Neuron (in vitro differentiated cells): ENCODE measurements around the gene PAPLN.

Experiments
- H2AFZ ChIP-seq: one replicate; pipeline ENCODE4 v1.6.1; 2013; ENCODE audit warnings: low read depth, mild to moderate bottlenecking, inconsistent platforms, low read length, moderate library complexity
- H3K27me3 ChIP-seq: one replicate; pipeline ENCODE4 v1.6.1; 2013; ENCODE audit warnings: low read length; ENCODE audit not compliant: insufficient read depth
- H3K36me3 ChIP-seq: one replicate; pipeline ENCODE4 v1.6.1; 2013; ENCODE audit warnings: low read length; ENCODE audit not compliant: insufficient read depth
- H3K4me1 ChIP-seq: one replicate; pipeline ENCODE4 v1.6.1; 2013; ENCODE audit warnings: low read length; ENCODE audit not compliant: insufficient read depth
- H3K4me3 ChIP-seq: 2 replicates; pipeline ENCODE4 v1.5.1; 2013; ENCODE audit warnings: mild to moderate bottlenecking, low read length, moderate library complexity
- H3K9me3 ChIP-seq: one replicate; pipeline ENCODE4 v1.6.1; 2013; ENCODE audit warnings: low read length

PAPLN gene

DNA sequence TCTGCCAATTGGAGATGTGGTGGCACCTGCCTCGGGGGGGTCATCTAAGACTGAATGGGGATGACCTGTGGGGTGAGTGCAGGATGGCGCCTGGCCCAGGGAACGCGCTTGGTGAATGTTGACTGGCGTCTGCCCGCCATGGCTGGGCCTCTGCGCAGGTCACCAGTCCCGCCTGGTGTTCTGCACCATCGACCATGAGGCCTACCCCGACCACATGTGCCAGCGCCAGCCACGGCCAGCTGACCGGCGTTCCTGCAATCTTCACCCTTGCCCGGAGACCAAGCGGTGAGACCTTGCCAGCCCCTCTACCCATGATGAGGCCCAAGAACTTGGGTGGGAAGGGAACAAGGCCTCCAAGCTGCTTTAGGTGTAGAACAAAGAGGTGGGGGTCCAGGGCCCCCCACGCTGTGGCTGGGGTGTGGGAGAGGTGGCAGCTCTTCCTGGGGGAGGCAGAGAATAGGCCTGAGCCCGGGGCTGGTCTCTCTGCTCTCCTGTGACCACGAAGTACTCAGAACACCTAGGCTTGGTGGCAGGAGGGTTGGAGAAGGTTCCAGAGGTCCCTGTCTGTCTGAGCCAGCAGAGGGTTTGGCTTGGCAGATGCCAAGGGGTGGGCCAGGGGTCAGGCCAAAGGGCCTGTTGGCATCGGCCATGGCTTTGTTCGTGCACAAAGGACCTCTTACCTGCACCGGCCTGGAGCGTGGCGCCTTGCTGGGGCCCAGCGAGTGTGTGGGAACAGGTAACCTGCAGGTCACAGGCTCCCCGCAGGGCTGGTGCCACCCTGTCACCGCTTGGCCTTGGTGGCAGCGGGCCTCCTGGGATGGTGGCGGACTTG is 15.4 kb downstream of the PAPLN start:
- no peak overlapping the region for H2AFZ ChIP-seq
- no peaks in the 10 kb centered on the region for H3K27me3 ChIP-seq
- H3K36me3 ChIP-seq = no peaks in the 10 kb centered on the region
- H3K4me3 ChIP-seq = no peak overlapping the region
- no peaks in the 10 kb centered on the region for H3K4me1 ChIP-seq
- no peaks in the 10 kb centered on the region for H3K9me3 ChIP-seq

DNA sequence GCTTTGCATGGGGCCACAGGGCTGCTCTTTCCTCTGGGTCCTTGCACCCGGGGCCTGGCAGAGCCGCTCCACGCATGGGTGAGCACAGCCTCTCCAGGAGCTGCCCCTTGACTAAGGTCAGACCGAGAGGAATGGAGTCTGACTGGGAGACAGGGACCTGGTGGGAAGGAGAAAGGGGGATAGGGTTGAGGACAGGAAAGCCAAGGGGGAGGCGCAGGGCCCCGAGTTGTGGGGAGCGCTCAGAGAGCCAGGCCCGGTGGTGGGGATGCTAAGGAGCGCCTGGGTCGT is 16.0 kb downstream of the PAPLN start:
- no peaks in the 10 kb centered on the region for H3K4me1 ChIP-seq

DNA sequence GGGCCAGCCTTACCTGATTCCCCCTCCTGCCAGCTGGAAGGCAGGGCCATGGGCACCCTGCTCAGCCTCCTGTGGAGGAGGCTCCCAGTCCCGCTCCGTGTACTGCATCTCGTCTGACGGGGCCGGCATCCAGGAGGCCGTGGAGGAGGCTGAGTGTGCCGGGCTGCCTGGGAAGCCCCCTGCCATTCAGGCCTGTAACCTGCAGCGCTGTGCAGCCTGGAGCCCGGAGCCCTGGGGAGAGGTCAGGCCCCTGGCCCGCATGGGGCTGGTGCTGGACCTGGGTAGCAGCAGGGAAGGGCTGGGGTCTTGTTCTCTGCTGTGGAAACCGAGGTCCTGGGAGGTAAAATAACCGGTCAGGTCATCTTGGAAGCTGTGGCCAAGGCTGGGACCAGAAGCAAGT is 16.4 kb downstream of the PAPLN start:
- Histone ChIP-seq H3K27me3 (no peaks in the 10 kb centered on the region), H3K4me1 (no peaks in the 10 kb centered on the region), H2AFZ (no peak overlapping the region), H3K9me3 (no peaks in the 10 kb centered on the region), H3K36me3 (no peaks in the 10 kb centered on the region), H3K4me3 (no peak overlapping the region)

More for the DNA sequence above, 16.0 kb downstream of the PAPLN start:
- Histone ChIP-seq H3K4me3 (no peak overlapping the region), H3K27me3 (no peaks in the 10 kb centered on the region), H2AFZ (no peak overlapping the region), H3K9me3 (no peaks in the 10 kb centered on the region), H3K36me3 (no peaks in the 10 kb centered on the region)

DNA sequence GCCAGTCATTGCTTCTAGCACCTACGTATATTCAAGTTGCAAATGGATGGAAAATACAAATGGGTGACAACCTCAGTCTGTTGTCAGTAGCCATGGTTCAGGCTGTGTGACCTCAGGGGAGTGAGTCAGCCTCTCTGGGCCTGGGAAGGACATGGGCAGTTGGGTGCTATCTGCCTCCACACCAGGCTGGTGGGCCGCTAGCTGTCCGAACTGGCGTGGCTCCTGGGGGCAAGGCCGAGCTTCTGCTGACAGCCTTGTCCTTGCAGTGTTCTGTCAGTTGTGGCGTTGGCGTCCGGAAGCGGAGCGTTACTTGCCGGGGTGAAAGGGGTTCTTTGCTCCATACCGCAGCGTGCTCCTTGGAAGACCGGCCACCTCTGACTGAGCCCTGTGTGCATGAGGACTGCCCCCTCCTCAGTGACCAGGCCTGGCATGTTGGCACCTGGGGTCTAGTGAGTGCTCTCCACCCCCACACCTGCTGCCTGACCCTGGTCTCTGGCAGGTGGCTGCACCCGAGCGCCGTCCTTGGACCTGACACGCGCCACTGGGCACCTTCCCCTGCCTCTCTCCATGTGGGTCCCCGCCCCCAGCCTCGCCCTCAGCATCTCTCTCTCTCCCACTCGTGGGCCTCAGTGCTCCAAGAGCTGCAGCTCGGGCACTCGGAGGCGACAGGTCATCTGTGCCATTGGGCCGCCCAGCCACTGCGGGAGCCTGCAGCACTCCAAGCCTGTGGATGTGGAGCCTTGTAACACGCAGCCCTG is 17.1 kb downstream of the PAPLN start:
- Histone ChIP-seq H3K9me3 (no peaks in the 10 kb centered on the region), H3K4me3 (no peak overlapping the region), H3K27me3 (no peaks in the 10 kb centered on the region), H2AFZ (no peak overlapping the region), H3K4me1 (no peaks in the 10 kb centered on the region), H3K36me3 (no peaks in the 10 kb centered on the region)

DNA sequence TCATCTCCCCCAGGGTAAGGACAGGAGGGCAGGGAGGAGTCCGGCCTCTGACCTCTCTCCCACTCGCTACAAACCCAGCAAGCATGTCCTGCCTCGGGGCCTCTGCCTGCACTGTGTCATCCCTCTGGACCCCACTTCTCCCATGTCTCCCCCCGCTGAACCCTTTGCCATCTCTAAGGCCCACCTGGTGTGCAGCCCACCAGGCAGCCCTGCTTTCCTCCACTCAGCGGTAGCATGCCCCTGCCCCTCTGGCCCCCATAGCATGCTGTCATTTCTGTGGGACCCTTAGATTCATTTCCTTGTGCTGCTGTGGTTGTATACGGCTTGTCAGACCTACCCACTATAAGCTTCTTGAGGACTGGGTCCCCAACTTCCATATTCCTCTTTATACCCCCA is 17.7 kb downstream of the PAPLN start:
- no peaks in the 10 kb centered on the region for H3K27me3 ChIP-seq
- no peaks in the 10 kb centered on the region for H3K36me3 ChIP-seq
- H3K4me3 ChIP-seq = no peak overlapping the region
- H2AFZ ChIP-seq = no peak overlapping the region
- no peaks in the 10 kb centered on the region for H3K4me1 ChIP-seq
- no peaks in the 10 kb centered on the region for H3K9me3 ChIP-seq

DNA sequence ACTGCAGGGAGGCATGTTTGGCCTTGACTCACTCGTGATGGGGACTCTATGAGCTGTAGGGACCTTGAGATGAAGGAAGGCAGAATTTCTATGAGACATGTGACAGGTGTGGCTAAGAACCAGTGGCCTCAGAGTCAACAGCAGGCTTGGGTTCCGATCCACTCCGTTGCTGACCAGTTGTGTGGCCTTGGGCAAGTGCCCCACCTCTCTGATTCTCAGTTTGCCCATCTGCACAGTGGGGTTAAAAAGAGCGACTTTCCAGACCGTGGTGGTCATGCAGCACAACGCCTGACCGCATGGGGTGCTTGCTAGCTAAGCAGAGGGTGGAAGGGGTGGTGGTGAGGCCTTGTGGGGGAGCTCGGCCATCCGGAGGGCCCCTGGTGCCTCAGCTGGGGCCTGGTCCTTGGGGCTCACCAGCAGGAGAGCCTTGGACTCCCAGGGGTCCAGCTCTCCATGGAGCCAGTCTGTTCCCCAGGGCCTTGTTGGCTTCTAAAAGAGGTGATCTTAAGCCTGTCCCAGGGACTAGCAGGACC is 18.5 kb downstream of the PAPLN start:
- no peaks in the 10 kb centered on the region for H3K9me3 ChIP-seq
- H2AFZ ChIP-seq = no peak overlapping the region
- H3K4me3 ChIP-seq = no peak overlapping the region
- H3K27me3 ChIP-seq = no peaks in the 10 kb centered on the region
- peaks cover 6% of the 10 kb centered on the region for H3K4me1 ChIP-seq
- H3K36me3 ChIP-seq = no peaks in the 10 kb centered on the region

DNA sequence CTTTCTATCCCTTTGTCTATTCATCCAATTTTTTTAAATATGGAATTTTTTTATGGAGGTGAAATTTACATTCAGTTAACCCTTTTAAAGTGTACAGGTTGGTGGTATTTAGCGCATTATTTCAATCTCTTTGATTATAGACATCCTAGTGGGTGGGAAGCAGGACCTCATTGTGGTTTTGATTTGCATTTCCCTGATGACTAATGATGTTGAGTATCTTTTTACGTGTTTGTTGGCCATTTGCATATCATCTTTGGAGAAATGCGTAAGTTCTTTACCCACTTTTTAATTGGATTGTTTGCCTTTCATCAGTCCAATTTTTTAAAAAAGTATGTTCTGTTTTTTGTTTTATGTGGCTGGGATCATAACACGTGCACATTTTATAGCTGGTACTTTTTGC is 20.8 kb downstream of the PAPLN start:
- Histone ChIP-seq H3K36me3 (no peaks in the 10 kb centered on the region), H3K9me3 (no peaks in the 10 kb centered on the region), H3K27me3 (no peaks in the 10 kb centered on the region), H2AFZ (no peak overlapping the region), H3K4me1 (peaks cover 17% of the 10 kb centered on the region), H3K4me3 (no peak overlapping the region)

DNA sequence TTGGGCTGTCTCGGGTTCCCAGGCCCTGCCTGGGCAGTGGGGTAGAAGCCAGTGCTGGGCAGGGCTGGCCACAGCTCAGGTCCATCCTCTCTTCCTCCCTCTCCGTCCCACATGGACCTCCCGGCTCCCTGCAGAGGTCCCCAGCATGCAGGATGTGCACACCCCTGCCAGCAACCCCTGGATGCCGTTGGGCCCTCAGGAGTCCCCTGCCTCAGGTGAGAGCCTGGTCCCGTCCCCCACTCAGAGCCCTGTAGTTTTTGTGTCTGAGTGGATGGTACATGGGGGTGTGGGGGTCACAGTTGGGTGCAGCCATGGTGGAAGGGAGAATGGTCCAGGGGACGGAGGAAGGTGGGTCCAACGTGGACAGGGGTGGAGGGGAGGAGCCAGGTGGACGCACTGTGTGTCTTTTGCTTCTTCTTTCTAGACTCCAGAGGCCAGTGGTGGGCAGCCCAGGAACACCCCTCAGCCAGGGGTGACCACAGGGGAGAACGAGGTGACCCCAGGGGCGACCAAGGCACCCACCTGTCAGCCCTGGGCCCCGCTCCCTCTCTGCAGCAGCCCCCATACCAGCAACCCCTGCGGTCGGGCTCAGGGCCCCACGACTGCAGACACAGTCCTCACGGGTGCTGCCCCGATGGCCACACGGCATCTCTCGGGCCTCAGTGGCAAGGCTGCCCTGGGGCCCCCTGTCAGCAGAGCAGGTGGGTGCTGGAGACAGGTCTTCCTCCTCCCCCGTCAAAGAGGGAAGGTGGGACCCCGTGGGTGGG is 21.7 kb downstream of the PAPLN start:
- Histone ChIP-seq H3K27me3 (no peaks in the 10 kb centered on the region), H2AFZ (no peak overlapping the region), H3K4me3 (no peak overlapping the region), H3K36me3 (no peaks in the 10 kb centered on the region), H3K4me1 (peaks cover 17% of the 10 kb centered on the region), H3K9me3 (no peaks in the 10 kb centered on the region)

DNA sequence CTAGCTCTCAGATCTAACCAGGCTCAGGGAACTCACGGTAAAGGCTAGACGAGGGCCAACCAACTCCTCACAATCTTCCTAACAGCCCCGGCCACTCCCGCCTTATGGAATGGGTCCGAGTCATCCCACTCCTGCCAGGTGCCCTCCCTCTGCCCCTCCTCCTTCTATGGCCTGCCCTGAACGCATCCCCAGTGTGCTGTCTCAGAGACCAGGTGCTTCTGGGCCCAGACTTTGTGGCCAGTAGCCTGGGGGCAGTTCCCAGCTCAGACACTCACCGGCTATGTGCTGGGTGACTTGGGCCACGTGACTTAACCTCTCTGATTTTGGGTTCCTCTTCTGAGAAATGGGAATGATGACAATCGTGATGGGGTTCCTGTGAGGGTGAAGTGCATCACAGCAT is 22.5 kb downstream of the PAPLN start:
- Histone ChIP-seq H3K9me3 (no peaks in the 10 kb centered on the region), H3K4me1 (peaks cover 17% of the 10 kb centered on the region), H3K36me3 (no peaks in the 10 kb centered on the region), H3K27me3 (no peaks in the 10 kb centered on the region), H3K4me3 (no peak overlapping the region), H2AFZ (no peak overlapping the region)

DNA sequence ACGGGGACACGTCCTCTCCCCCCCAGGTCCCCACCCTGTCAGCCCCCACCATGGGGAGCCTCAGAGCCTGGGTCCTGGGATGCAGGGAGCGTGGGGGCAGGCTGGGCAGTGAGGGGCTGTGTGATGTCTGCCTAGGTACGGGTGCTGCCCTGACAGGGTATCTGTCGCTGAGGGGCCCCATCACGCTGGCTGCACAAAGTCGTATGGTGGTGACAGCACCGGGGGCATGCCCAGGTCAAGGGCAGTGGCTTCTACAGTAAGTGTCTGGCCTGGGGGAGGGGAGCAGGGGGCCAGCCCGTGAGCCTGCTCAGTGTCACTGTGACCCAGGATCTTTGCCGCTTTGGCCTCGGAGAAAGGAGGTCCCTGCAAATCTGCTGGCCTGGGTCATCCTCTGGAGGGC is 23.3 kb downstream of the PAPLN start:
- Histone ChIP-seq H3K27me3 (no peaks in the 10 kb centered on the region), H3K36me3 (no peaks in the 10 kb centered on the region), H3K4me3 (no peak overlapping the region), H3K9me3 (no peaks in the 10 kb centered on the region), H3K4me1 (peaks cover 17% of the 10 kb centered on the region), H2AFZ (no peak overlapping the region)

DNA sequence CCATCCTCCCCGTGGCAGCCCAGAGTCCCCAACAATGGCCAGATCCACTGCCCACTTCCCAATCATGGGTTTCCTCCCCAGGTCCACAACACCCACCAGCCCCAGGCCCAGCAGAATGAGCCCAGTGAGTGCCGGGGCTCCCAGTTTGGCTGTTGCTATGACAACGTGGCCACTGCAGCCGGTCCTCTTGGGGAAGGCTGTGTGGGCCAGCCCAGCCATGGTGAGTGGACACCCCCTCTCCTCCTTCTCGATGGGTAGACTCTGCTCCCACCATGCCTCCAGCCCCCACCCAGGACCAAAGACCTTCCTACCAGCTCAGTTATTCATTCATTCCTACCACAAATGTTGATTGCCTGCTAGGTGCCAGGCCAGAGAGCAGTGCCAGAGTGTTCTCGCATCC is 23.8 kb downstream of the PAPLN start:
- Histone ChIP-seq H3K4me1 (peaks cover 17% of the 10 kb centered on the region), H3K4me3 (no peak overlapping the region), H2AFZ (no peak overlapping the region), H3K9me3 (no peaks in the 10 kb centered on the region), H3K27me3 (no peaks in the 10 kb centered on the region), H3K36me3 (no peaks in the 10 kb centered on the region)

DNA sequence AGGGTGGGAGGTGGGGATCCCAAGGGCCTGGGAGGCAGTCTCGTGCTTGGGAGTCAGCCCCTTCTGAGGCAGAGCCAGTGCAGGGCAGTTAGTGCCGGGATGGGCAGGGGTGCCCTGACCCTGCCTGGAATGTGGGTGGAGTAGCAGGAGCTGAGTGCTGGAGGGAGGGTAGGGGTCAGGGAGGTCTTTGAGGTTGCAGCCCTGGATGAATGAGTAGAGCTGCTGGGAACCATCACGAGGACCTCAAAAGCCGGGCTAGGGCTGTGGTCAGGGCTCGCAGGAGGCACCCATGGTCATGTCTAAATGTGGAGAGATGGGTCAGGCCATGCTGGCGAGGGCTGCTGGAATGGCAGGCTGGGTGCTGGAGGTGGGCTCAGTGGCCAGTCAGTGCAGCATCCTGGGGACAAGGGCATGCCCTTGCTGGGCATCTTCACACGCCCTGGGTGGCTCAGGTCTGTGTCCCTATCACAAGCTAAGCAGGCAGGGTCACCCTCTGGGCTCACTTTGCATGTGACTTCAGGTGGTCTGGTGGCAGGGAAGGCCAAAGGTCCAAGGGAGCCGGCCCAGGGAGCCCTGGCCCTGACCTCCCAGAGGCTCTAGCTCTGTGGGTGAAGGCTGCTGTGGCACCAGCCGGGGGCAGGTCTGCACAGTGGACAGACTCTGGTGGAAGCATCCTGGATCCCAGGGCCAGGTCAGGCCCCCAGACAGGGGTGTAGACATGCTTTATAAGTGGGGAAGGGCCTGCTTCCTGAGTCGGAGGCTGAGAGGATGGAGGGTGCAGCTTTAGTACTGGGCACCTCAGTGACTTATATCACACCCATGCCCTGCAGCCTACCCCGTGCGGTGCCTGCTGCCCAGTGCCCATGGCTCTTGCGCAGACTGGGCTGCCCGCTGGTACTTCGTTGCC is 24.5 kb downstream of the PAPLN start:
- Histone ChIP-seq H3K4me3 (no peak overlapping the region), H3K36me3 (no peaks in the 10 kb centered on the region), H2AFZ (no peak overlapping the region), H3K27me3 (no peaks in the 10 kb centered on the region), H3K4me1 (peaks cover 17% of the 10 kb centered on the region), H3K9me3 (no peaks in the 10 kb centered on the region)
